HG02642 (cell line): ENCODE data around the gene NUP188.

Source experiments
- ATAC-seq: cut with Tn5 transposase; IDR thresholded peaks from one replicate; pipeline ENCODE4 v1.9.1; 2021; ENCODE audit warnings: mild to moderate bottlenecking; ENCODE audit not compliant: unreplicated experiment, poor library complexity

NUP188 gene

DNA sequence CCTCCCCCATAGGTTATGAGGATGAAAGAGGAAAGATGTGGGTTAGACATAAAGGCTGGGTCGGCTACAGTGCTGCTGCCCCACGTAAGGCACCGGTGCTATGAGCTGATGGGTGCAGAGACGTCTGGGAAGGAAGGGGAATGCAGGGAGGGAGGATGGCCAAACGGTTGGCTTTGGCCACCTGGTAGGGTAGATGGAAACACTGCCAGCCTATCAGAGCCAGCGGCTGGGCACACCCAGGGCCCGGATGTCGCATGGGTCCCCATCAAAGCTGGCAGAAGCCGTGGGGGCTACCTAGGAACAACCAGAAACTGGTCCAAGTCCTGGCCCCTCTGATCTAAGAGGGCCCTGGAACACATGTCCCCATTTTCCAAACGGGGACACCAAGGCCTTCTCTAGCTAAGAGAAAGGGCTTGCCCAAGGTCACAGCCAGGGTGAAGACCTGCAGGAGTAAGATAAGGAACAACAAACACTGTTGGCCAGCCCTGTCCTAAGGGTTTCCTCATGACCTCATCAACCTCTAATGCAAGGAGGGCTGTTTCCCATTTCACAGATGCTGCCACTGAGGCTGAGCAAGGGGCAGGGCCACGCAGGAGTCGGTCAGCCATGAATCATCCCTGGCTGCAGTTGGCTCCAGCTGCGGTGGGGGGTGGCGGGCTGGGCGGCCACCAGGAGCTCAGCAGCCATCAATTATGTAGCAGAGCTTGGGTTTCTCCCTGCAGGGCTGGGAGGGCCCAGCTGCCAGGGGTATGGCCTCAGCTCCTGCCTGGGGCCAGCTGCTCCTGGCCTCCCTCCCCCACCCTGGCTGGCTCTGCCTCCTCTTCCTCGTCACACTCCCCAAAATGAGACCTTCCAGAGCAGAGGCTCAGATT, 75.8 kb downstream of the NUP188 start:
- no peak for ATAC-seq

DNA sequence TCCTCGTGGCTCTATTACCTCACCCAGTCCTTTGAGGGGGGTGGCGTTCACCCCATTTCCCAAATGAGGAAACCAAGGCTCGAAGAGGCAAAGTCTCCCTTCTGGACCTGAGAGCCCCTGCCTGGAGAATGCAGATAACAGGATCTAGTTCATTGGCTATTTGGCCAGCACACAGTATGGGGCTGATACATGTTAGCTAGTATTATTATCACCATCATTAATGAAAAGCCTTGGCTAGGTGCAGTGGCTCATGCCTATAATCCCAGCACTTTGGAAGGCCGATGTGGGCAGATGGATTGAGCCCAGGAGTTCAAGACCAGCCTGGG, 76.4 kb downstream of the NUP188 start:
- no peak for ATAC-seq

DNA sequence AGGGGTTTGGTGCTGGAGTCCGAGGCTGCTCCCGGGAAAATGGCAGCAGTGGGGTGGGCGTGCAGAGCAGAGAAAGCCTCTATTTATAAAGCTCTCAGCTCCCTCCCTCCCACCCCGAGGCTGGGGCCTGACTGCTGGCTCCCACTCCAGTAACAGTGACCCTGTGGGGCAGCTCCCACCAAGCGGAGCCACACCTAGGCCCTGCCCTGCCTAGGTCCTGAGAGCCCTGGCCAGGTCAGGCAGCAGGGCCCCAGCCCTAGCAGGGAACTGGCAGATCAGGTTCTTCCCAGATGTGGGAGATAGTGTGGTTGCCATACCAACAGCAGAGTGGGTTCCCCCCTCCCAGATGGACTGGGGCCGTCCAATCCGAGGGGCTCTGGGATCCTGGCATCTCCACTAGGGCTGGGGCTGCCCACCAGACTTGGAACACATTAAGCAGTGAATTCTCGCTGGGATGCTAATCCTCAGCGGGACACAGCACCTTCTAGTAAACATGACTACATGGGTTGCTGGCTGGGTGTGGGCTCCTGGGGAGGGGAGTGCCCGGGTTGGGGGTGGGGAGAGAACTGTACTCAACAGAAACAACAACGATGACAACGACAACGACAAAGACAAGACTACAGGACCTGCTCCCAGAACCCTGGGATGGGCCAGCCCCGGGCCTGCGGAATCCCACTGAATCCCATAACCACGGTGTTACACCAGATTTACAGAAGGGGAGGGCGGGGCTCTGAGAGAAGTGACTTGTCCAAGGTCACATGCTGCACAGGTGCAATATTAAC, 79.1 kb downstream of the NUP188 start:
- ATAC-seq: no peak

DNA sequence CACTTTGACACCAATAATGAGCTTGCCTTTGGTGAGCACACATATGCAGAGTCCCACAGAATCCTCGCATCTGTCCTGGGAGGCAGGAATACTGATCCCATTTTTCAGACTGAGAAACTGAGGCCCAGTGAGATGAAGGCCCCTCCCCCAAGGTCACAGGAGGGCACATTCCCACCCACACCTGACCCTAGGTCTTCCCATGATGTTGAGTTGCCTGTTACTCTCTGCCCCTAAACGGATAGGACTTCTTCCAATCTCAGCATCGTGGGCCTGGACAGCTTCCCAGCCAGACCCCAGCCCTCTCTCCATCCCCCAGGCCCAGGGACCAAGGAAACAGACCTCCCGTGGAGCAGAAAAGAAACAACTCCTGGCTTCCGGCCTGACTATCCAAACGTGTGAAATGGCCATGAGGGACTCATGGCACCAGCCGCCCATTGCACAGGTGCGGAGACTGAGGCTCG, 79.8 kb downstream of the NUP188 start:
- ATAC-seq: no peak

DNA sequence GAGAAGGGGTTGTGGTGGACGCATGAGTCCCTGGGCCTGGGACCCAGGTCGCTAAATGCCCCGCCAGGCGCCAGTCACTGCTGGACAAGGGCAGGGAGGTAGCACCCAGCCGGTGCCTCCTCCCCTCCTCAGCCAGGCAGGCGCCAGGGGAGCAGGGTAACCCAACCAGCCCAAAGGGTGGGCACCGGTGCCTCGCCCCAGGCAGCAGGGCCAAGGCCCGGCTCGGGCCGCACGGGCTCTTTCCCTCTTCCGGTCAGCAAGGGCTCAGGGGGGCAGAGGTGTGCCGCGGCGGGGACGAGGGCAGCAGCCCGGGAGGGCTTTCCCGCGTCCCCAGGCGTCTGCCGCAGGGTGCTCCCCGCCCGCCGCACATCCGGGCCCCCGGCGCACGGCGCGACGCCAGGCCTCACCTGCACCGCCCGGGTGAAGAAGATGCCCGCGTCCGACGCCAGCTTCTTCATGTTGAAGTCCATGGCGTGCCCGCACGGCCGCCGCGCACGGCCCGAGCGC, 80.2 kb downstream of the NUP188 start:
- peak; percentile 53 for ATAC-seq

DNA sequence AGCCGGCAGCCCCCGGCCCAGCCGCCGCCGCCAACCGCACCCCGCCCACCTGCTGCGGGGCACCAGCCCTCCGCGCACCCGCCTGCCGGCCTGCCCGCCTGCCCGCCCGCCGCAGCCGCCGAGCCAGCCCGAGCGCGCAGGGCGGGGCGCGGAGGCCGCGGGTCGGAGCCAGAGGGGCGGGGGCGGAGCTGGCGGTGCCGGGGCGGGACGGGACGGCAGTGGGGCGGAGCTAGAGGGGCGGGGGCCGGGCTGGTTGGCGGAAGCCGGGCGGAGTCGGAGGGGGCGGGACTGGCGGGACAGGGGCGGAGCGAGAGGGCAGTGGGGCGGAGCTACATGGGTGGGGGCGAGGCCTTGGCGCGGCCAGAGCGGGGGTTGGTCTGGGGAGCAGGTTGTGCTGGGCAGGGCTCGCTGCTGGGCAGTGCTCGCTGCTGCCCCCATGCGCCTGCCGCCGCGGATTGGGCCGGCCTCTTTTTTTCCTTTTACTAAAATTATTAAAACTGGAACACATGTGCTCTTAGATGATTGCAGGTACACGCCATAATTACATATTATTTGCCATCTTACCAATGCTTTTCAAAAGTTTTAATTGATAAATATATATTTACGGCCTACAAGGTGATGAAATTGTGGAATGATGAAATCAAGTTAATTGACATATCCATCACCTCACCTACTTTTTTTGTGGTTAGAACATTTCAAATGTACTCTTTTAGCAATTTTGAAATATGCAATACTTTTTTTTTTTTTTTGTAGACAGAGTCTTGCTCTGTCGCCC, 80.9 kb downstream of the NUP188 start, which contains the start of gene SH3GLB2:
SH3GLB2 (minus strand) TSS at position 140 of the 775 bp plus-strand sequence. CDS start 177 bp downstream, outside the sequence.
- ATAC-seq: peak; percentile 80

DNA sequence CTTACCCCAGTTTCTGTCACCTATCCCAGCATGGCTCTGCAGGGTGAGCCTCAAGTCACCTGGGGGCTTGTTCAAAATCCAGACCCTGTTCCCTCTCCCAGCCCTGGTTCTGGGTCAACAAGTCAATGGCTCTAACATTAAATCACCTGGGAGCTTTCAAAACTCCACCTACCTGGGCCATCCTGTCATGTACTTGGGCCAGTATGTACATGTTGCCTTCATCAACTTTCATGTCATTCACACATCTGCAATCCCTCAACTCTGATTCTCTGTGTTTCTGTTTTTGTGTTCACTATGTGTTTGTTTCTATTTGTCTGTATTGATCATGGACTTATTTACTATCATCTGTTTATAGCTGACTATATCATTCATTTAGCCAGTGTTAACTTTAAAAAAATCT, 82.7 kb downstream of the NUP188 start:
- ATAC-seq: no peak

DNA sequence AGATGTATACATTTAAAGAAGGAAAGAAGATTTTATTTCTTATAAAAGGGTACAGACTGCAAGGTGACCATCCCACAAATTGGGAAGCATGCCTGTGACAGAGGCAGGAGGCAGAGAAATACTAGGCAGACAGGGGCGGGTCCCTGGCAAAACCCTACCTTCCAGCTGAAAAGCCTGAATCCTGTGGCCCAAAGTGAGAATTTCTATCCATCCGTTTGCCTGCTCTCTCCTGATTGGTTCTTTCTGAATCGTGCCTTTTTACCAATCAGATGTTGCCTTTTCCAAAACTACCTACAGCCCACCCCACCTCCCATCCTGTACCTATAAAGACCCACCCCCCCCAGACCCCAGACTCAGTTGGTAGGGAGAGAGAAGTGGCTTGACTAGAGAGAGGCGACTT, 84.0 kb downstream of the NUP188 start:
- ATAC-seq: no peak

DNA sequence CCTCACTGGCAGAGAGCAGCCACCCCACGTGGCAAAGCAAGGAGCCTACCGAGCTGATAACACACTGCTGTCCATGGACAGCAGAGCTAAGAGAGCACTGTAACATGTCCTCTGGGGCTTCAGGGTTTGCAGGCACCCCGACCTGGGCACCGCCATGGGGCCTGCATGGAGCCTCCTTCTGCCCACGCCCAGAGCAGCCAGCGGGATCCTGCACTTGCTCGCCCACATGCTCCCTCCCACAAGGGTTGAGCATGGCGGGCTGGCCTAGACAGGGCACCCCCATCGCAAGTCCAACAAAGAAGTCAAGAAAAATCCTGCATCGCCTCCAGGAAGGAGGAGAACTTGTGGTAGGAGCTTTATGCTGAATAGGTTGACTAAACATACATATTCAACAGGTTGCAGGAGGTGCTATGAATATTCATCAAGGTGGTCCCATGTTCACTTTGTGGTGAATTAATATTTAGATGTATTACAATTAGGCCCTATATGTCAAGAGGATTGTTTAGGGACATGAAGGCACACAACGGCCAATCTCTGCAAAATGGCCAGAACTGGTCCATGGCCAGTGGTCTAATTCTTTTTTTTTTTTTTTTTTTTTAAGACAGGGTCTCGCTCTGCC, 85.2 kb downstream of the NUP188 start:
- ATAC-seq: no peak

DNA sequence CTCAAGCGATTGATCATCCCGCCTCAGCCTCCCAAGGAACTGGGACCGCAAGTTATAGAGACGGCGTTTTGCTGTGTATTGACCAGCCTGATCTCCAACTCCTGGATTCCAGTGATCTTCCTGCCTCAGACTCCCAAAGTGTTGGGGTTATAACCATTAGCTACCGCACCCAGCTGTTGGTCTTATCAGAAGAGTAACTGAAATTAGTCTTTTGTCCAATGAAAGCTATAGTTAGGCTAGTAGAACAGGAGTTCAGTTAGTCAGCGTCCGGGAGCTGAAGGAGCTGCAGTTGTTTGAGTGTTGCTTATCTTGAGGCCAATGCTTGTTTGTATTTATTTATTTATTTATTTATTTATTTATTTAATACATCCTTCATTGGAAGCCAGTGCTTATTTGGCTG, 85.7 kb downstream of the NUP188 start:
- ATAC-seq: no peak

DNA sequence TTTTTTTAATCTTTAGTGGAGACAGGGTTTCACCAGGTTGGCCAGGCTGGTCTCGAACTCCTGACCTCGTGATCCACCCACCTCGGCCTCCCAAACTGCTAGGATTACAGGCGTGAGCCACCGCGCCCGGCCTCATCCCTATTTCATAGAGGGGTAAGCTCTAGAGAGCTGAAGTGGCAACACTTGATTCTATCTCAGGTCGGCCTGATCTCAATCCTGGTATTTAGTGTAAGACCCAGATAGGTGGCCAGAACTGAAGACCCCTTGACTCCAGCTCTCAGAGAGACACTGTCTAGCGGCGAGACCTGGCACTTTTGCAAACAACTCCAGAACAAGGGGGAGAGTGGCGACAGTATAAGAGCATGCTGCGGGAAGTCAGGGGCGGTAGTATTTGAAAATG, 88.3 kb downstream of the NUP188 start:
- ATAC-seq: peak; percentile 4

DNA sequence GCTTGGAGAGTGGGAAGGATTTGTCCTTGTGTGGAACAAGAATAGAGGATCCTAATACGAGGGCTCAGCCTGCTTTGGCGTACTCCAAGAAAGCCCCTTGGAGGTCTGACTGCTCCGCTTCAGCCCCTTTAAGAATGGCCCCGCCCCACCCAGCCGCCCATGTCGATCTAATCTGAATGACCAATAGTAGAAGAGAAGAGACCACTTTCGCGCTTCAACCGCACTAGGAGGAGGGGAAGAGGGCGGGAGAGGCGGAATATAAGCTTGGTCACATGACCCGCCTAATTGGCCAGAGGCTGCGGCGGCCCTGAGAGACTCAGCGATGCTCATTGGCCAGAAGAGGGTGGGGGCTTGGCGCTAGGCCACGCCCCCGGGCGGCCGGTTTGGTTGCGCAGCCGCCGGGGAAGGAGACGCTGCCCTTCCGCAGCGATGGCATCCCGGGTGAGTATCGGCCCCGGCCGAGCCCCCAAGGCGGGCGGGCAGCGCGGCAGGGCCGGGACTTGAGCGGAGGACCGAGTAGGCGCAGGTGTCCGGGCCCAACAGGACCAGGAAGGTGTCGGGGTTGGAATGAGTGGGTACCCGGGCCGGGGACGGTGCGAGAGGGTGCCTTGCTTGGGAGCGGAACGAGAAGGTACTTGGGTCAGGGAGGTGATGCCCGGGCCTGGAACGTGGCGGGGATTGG, 88.9 kb downstream of the NUP188 start, which contains the start of gene MIGA2:
MIGA2 (plus strand) TSS at position 386 of the 682 bp plus-strand sequence. CDS start 3,969 bp downstream, outside the sequence.
- peak; percentile 98 for ATAC-seq

DNA sequence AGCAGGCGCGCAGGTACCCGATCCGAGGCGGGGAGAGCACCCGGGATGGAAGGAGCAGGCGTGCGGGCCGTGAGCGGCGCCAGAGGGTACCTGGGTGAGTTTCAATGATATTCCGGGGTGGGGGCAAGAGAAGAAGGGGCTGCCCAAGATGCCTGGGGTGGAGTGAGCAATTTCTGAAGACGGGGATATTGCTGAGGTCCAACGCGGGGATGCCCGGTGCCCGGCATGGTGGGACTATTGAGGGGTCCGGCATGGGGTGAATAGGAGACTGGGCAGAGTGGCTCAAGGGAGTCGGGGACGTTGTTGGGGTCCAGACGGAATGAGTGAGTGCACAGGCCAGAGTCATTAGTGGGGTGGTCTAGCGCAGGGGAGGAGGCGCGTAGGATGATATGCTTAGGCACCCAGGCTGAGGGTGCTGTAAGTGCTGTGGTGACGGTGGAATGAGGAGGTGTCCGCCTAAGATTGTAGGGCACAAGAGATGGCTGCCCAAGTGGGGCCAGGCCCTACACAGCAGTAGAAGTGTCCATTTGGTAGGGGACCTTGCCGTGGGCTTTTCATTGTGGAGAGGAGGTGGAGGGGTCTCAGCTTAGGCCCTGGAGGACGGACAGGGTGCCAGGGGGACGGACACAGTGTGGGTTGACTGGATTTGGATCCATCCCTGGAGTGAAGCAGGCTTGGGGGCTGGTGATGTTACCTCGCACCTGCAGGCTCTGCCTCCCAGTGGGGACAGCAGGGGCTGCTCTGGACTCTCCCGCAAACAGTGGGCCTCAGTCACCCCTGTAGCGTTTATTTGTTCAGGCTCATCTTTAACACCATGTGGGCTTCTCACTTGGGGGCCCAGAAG, 89.6 kb downstream of the NUP188 start:
- no peak for ATAC-seq

DNA sequence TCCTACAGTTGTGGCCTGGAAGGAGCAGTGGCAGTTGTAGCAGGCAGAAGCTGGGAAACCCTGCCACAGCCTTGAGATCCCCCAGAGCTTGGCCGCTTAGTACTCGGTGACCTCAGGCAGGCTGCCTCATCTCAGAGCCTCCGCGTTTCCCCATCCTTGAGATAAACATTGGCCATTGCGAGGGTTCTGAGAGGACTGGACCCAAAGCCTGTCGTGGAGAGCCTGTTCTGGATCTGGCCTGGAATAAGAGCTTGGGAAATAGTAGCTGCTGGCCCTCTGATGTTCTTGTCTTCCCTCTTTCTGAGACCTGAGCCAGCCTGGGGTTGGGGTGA, 90.2 kb downstream of the NUP188 start:
- no peak for ATAC-seq

DNA sequence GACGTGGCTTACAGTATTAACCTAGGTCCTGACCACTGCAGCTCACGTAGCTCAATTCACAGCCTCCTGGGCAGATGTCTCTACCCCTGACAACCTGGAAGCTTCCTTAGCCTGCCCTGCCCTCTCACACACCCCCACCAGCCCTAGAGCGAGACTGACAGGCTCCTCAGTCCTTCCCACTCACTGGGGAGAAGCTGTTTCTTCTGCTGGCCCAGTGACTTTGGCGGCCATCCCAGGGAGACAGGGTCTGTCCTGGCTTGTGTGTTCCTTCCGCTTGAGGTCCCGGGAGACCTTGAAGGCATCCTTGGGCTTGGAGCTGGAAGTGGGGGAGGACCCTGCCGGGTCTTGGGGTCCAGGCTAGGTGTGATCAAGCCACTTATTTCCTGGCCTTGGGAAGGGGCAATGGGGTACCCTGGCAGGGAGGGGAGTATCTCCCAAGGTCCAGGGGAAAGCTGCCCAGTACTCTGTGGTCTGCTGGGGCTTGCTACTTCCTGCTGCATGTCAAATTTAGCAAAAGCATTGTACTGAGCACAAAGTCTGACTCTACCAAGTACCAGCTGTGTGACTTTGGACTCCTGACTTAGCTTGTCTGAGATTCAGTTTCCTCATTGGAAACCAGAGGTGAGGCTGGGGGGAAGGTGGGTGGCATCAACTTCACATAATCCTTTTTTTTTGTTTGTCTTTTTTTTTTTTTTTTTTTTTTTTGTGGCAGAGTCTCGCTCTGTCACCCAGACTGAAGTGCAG, 90.8 kb downstream of the NUP188 start:
- ATAC-seq: no peak

DNA sequence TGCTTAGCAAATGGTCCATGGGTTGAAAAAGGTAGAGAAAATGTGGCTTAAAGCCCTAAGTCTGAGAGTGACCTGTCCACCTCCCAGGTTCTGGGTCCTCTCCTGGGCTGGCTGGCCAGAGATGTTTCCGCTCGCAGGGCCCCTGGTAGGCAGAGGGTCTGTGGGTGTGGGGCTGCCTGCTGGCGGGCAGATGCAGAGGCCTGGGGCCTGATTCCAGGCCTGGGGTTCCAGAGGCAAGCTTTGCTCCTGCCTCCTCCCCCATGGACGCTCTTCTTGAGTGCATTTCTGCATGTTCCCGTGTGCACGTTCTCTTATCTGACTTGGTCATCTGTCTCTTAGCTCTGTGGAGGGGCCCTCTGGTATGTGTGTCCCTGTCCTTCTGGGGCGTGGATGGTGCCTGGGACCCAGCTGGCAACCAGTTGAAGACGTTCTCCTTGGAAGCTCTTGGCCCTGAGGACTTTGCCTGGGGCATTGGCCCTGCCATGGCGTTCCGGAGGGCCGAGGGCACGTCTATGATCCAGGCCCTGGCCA, 92.7 kb downstream of the NUP188 start:
- ATAC-seq: no peak

DNA sequence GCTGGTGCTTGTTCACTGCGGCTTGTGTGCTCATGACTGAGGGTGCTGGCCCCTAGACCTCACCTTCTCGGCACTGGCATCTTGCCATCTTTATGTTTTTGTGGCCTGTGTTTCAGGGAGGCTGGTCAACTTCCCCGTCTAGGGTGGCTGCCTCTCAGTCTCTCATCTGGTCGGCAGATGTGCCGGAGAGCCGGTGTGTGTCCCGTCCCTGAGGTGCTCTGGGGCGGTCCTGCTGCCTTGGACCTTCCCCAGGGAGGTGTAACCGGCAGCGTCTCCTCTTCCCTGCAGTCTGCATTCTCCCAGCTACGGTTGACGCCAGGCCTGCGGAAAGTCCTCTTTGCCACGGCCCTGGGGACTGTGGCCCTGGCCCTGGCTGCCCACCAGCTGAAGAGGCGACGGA, 94.5 kb downstream of the NUP188 start:
- no peak for ATAC-seq

DNA sequence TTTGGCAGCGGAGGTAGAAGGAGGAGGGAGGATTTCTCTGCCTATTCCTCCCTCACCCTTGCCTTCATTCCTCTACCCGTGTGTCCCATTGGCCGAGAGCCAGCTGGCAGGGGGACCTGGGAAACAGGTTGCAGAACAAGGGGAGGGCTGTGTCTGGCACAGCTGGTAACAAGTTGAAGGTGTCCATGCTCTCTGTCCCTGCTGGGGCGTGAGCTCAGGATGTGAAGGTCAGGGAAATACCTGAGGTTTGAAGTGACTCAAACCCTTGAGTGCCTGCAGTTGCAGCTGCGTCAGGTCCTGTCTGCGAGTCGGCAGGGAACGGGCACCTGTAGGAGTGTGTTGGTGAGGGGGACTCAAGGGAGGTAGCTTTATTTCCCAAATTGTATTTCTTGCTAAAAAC, 105.1 kb downstream of the NUP188 start:
- ATAC-seq: no peak
